ENCODE measurements around the gene LRIG1.

The LRIG1 gene

DNA sequence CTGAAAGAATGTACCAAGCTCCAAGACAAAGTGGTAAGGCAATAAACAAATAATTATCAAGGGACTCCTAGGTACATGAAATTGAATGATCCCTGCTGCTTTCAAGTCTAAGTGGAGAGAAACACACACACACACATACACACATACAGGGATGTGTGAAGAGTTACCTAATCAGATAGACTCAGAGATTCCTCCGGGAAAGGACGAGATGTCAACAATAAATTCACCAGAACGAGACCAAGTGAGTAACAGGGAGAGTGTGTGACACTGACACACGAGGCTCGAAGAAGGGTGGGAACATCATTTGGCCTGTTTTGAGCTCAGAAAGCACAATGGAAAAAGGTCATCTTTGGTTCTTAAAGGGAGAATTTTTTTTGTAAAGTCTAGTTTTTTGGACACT, 13.4 kb downstream of the LRIG1 start:
- no peak for DNase-seq

DNA sequence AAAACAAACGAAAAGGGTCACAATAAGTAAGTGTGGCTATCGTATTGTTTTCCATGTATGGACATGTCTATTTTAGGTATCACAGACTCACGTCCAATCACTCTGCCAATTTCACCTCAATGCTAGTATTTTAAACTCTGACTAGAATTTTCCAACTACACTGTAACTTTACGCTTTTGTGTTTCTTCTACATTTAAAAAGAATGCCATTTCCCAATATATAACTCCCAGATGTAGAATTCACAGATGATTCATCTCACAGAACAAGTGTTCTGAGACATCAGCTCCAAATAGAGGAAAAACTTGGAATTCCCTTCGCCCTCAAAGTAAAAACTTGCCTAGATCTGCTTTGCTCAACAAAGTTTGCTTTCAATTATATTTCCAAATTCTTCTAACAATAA, 14.2 kb downstream of the LRIG1 start:
- DNase-seq: no peak

DNA sequence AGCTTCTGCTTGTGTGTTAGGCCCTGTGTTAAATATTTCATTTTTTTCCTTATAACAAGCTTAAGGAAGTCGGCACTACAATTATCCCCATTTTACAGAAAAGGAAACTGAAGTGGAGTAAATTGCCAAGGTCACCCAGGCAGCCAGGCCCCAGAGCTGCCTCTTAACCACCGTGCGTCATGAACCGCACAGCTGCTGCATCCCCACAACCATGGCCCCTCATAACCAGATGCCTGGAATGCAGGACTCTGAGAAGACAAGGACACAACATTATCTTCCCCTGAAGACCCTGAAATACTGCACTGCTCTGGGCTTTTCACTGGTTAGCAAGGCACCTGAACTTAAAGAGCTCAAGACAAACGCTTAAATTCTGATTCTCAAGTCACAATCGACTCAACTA, 14.6 kb downstream of the LRIG1 start:
- DNase-seq: no peak

DNA sequence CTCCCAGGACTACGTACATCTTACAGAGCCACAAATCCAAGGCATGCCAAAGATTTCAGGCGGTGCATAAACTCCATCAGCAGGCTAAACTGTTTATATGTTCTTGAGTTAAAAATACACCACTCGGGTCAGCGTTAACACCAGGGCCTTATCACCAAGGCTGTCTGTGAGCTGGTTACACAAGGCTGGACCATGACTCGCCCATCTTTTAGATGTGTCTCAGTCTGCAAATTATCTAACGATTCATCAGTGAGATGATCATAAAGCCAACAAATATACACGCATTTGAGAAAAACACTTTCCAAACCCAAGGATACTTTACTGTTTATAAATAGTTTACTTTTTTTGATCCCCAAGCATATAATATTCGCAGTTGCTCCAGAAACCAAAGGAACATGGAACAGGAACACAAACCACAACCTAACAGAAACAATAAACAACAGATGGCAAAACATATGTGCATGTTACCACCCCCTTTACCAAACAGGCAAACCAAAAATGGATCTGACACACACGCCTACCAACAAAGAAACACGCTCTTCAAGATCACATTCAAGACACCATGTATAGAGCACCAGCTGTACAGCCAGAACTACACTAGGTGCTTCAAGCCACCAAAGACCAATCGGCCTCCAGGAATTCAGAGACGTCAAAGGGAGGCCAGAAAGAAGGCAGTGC, 15.4 kb downstream of the LRIG1 start:
- no peak for DNase-seq

DNA sequence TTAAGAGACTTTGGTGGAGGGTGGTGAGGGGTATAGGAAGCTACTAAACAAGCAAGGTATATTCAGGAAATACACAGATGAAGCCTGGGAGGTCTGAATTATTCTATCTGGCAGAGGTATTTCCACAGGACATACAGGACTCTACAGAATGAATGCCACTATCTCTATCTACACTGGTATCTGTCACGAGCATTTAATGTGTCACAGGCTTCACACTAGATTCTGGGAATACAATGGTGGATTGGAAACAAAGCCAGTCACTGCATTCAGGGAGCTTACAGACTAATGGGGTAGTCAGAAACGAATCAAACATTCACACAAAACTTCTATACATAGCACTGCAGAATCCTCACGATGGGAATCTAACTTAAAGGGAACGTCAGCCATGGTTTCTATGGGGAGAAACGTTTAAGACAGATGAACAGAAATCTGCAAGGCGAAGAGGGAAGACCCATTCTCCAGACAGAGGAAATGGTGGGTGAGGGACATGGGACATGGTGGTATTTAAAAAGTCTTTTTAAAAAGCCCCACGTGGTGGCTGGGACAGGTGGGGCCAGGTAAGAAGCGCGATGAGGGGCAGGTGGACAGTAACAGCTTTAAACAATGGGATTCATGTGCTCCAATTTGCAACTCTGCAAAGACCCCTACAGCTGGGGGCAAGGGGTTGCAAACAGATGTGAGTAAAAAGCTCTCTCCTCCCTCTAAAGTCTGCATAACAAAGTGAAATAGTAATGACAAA, 16.5 kb downstream of the LRIG1 start:
- DNase-seq: no peak

DNA sequence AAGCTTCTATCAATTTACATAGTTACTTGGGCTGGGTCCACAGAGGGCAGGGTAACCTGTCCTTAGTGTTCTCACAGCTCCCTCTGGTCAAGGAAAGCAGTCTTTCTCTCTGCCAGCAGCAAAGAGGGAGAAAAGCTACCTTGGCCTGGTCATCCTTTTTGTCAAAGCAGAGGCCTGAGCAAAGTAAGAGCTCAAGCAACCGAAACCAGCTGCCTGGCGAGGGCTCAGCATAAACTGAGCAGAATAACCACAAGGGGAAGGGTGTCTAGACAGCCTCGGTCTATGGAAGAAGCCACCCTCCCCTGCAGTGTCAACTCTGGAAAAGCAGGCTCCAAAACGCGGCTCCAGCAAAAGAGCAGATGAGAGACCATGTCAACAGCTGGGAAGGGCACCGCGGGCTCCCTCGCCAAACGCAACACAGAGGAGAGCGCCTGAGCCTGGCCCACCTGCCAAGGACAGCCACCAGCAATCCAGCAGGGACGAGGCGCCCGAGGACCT, 17.4 kb downstream of the LRIG1 start:
- peak; percentile 31 for DNase-seq

DNA sequence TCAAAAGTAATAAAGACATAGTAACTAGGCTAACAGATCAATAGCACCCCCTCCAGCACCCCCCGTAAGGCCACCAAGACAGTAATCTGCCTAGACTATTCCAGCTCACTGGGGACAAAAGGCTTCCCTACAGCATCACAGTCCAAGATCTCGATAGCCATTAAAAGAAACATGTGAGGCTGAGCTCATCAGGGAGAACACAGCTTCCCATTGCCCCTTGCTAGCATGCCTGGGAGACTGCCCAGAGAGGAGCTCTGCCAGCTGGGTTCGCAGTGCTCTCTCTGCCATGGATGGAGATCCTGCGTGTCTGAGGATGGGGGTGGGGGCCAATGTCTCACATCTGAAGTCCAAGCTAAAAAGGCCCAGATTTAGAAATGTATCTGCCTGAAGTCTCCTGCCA, 17.8 kb downstream of the LRIG1 start:
- DNase-seq: no peak

DNA sequence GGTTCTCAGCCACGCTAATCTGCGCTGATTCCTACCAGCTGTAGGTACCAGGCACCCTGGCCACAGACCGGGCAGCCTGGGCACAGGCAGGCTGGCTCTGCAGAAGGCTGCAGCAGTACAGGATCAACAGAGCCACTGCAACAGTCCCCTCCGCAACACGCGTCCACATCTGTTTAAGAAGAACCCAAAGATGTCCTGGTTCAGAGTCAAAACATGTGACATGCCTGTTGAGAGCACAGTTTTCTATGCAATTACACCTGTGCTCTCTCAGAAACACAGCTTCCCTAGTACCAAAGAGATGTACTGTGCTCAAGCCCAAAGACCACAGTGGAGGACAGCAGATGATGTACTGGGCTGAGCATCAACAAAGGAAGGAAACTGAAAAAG, 18.8 kb downstream of the LRIG1 start:
- DNase-seq: no peak

DNA sequence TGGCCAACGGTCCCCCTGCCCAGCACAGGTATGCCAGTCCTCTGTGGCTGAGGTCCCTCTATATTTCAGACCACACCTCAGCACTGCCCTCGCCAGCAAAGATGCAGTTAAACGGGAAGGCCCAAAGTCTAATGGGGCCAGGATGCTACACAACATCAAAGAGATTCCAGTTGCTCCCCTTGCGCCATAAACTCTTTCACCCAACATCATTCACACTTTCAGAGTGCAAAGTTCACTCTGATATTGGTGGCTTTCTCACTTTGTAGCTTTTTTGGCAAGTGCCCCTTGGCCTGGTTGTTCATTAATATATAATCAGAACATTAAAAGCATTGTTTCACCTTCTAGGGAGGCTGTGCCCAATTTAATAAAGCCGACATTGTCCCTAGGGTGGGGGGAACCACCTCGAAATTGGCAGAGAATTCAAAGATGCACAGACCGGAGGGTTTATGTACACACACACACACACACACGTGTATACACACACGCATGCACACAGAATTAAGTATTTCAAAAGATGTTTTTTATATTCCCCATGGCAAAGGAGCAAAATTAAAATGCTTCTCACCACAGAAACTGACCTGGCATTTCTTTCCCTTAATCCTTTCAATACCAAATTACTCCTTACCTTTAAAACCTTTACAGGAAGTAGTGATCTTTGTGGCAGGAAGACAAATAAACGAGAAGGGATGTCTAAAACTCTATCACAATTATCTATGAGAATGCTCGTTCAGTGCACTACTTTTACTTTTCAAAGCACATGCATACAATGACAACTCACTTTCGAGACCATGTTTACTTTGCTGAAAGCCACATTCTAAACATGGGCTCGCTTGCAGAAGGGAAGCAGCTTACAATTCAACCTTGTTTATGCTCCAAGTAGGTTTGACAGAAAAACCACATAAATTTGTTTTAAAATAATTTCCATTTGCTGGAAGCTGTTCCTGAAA, 19.5 kb downstream of the LRIG1 start:
- no peak for DNase-seq

DNA sequence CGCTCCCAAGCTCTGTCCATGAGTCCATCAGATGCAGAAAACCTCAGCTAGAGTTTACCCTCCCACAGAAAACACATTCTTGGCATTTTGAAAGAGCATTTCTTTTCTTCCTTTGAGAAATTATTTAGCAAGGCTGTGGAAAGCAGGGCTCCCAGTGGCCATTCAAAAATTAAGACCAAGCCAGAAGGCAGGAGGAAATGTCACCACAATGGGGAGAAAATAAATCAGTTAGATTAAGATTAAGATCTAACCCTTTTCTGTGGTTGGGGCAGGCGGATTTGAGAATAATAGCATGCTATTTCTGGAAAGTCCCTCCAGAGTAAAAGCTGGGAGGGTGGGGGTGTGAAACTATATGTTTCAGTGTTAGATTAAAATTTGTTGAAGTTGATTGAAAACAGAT, 20.2 kb downstream of the LRIG1 start:
- no peak for DNase-seq

DNA sequence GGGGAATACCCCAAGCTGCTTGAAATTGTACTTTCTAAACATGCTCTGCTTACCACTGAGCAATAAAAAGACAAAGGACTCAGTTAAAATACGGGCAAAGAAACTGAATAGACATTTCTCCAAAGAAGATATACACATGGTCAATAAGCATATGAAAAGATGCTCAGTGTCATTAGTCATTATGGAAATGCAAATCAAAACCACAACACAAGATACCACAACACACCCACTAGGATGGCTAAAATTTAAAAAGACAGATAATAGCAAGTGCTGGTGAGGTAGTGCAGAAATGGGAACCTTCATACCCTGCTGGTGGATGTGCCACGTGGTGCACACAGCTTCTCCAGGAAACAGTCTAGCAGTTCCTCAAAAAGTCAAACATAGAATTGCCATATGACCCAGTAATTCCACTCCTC, 21.3 kb downstream of the LRIG1 start:
- DNase-seq: no peak

DNA sequence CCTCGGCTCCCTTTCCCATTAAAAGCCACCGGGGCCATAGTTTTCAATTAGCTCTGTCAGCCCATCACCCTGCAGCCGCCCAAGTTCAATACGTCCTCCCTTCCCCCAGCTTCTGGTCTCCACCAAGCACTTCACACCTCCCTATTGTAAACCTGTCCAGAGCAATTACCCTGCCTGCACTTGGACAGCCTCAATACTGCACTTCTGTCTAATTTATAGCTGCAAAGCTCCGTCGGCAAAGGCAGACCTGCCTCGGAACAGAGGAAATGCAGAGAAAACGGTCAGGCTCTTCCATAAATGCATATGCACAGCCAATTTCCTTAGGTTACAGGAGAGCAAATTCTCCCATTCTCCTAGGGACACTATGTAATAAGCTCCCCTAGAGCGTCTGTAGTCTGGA, 21.9 kb downstream of the LRIG1 start:
- no peak for DNase-seq

DNA sequence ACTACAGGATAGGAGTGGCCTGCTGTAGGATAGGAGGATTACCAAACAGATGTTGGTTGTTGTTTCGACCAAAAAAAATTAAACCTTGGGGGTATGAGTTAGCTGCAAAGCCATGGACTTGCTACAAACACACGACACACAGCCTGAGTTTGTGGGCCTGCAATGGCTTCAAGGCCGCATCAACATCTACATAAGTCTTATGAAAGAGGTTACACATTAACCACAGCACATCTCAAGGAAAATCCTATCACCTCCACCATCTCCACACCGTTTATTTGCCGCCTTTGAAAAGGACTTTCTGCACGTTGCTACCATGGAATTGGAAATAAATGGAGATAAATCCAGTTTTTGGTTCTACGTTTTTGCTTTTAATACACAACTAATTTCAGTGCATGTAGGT, 23.0 kb downstream of the LRIG1 start:
- DNase-seq: no peak

DNA sequence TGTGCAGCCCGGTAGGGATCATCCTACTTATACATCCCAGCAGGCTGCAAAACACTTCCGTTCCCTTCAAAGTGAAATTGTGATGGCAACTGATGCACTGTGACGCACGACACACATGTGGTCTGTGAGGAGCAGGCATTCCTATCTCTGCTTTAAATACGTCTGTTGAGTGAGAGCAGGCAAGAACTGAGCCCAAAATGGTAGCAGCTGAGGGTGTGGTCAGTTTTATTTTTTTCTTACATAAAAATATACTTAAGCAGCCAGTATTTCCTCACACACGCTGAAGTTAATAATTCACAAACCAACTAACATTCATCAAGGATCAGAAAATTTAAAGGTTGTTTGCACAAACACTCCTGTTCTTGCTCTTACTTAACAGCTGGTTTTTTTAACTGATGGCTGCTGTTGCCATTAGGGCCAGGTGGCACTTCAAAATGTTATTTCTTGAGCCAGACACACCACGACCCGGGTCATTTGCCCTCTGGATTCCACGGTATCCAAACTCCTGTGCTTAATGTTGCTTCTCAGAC, 23.9 kb downstream of the LRIG1 start:
- no peak for DNase-seq

DNA sequence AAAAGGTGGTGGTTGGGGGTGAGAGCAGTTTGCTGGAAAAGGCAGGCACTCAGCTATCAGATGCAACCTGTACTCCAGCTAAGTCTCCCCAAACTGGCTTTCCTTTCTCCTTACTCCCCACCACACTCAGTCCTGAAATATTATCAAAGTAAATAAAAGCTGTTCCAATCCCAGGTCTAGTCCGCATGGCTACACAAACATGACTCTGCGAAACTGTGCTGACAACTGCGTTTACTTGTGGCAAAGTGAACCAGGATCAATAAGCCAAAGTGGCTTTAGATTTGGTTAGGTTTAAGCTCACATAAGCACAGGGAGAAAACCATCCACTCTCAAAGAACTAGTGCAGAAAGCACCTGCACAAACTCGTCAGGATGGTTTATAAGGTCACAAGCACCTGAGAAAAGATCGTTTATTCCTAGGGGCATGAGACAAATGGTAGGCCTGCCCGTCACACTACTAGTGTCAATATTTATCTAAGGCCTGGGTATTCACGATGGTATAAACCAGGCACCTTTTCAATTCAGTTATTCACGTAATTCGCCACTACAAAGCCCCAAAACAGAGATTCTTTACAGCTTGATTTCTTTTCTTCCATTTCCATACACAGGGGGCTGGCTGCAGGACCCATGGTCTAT, 25.3 kb downstream of the LRIG1 start:
- no peak for DNase-seq

DNA sequence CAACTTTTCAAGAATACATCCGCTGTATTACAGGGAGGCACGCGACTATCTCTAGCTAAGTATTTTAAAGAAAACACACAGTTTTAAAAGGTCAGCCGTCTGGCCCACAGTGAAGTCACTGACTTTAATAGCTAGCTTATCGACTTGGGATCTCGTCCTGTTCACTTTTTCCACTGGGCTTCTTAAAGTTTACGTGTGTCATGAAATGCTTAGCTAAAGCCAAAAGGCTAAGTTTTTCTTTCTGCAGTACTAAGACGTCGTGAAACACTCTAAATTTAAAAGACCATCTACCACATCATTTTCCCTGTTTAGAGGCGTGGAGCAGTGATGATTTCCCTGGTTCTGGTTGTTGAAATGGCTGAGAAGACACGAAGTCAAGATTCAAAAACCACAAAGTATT, 27.1 kb downstream of the LRIG1 start:
- peak; percentile 43 for DNase-seq

DNA sequence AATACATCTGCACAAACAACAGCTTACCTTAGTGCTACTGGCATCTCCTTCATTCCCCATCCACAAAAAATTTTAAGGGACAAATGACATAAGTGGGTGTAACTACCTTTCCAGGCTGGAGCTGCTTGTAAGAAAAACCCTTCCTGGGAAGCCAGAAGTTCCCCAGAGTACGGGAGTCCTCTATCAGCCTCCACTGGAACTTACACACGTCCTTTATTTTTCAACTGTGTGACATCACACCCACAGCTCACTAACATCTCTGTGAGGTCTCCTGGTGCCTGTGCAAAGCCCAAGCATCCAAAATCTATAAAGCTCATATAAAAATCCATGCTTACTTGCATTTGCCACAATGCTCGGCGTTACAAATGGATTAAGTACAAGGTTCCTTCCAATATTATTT, 27.6 kb downstream of the LRIG1 start:
- no peak for DNase-seq

DNA sequence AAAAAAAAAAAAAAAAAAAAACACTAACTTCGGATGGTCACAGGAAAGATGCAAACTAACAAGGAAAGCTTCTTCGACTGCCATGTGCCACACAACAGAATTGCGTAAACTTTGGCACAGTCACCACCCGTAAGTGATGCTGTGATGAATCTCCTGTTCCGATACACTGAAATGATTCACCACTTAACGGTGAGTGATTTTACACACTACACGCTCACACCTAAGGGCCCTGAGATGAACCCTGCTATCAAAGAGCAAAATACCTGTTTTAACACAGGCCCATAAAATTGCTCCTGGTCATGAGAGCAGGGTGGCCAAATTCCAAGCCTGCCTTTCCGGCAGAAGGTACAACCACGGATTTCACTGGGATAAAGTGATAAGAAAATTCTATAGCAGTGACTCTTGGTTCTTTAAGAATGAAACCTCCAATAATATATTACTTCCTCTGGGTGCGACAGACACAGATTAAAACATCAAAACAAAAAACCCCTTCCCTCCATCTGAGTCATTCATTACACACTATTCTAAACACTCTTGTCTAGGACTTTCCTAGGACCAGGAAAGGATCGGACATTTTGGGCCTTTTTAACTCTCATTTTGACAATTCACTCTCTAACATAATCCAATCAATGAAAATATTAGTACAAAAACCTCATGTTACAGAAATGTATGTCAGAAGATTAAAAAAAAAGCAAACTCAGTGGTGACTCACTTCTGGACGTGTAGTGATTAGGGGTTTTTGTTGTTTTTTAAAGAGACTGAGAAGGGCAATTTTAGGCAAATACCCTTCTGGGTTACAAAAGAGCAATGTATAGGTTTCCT, 28.3 kb downstream of the LRIG1 start:
- DNase-seq: peak; percentile 34

DNA sequence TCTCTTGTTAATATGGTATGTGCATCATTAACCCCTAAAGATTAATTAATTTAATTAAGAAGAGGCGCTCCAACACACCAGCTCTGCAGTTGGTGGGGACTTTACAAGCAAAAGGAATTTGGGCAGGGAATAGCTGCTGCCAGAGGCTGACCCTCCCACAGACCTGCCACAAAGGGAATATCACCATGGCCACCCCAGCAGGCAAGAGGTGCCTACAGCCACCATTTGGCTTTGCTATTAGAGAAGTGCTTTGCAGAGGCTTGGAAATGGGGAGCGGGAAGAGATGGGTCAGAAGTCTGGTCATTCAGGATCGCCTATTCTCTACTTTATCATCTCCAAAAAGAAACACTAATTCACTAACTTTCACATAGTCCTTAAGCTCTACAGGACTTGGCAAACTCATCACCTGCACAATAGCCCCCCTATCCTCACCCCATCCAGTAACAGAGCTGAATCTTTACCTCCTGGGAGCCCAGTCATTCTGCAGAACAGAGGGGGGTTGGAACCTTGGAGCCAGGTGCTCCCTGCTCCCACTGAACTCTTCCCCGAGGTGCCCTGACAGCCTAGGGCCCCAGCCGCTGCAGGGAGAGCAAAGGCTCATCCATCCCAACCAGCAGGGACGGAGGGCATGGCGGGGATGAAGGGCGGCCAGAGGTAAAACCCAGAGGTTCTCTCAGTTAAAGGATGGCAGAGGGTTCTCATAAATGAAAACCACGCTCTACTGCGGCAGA, 29.7 kb downstream of the LRIG1 start:
- no peak for DNase-seq

DNA sequence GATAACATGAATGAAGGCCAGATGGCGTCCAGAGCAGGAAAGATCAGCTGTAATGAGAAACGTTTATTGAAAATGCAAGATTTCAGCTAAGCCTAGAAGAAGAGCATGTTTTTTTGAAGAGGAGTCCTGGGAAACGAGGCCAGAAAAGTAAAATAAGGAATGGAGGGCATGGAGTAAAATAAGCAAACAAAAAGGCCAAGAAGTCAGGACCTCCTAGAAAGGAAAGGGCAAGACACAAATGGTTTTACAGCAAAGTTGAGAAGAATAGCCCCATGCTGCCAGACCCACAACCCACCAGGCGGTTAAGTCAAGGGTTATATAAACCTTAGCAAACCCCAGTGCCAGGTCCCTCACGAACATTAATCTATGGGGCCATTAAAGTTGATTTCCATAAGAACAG, 30.5 kb downstream of the LRIG1 start:
- DNase-seq: no peak

DNA sequence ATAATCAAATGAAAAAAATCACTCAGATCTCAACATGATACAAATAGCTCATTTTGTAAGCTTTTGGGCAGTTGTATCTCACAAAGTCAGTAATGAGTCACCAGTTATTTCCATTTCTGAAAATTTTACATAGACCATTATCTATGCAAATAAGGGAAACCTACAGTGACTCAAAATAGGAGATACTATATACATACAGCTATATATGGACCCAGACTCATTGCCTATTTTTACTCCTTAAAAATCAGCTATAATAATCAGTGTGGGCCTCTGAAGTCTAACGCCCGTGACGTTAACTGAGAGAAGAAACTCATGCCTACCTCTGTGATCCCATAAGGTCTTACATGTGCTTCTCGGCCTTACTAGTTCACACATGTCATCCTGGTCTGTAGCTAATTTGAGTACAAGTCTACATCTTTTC, 31.6 kb downstream of the LRIG1 start:
- no peak for DNase-seq

Data from activated CD8-positive, alpha-beta memory T cell treated with anti-CD3 and anti-CD28 coated beads, Interleukin-2, amount 50 U/mL, for 4 hours (primary cell).